Right atrium auricular region (tissue), 2 donors: ENCODE measurements around the gene PPFIBP2. TPM values are rescaled to one million over a fixed set of nuclear protein-coding genes. Genes with fewer than 3 reads are reported as not detected.

Experiments used
- DNase-seq: peaks from one replicate; pipeline ENCODE4 v3.0.0-alpha.2; 2019; ENCODE audit warnings: low spot score
- H3K27ac ChIP-seq, 2 donors: fragments of 200-600 bp; sonication (generic); 1 replicate in 1 of 2; 2 replicates in 1 of 2; pipeline ENCODE4 v1.5.1; 2016 to 2019
- H3K27me3 ChIP-seq, 2 donors: fragments of 200-600 bp; sonication (generic); one replicate each; pipeline versions ENCODE4 v1.5.1 to v1.6.0; 2017 to 2019
- H3K36me3 ChIP-seq: fragments of 200-600 bp; sonication (generic); one replicate; pipeline ENCODE4 v1.5.1; 2016
- H3K4me1 ChIP-seq, 2 donors: fragments of 200-600 bp; sonication (generic); one replicate each; pipeline versions ENCODE4 v1.5.1 to v1.6.0; 2017 to 2019
- H3K4me3 ChIP-seq, 2 donors: fragments of 200-600 bp; sonication (generic); 1 replicate in 1 of 2; 2 replicates in 1 of 2; pipeline ENCODE4 v1.5.1; 2017 to 2019; ENCODE audit warnings: mild to moderate bottlenecking in 1 of 2, moderate library complexity in 1 of 2
- H3K9me3 ChIP-seq, 2 donors: fragments of 200-600 bp; sonication (generic); one replicate each; pipeline ENCODE4 v1.5.1; 2019
- total RNA-seq, 2 donors: library from RNA; depleted of rRNA; stranded (reverse); fragments of >200 nt; gene quantifications; one replicate each; pipeline ENCODE4 v1.1.0, GENCODE V29; 2016
- TF ChIP-seq, protein P1 (sequence below), 2 donors: fragments of 200-600 bp; sonication (generic); IDR thresholded peaks; one replicate each; pipeline ENCODE4 v1.5.1; 2019; ENCODE audit warnings: antibody characterized with exemption in 2 of 2

PPFIBP2 gene
- total RNA-seq, 2 donors from 2014 or later: 13.0 to 24.0 TPM

DNA sequence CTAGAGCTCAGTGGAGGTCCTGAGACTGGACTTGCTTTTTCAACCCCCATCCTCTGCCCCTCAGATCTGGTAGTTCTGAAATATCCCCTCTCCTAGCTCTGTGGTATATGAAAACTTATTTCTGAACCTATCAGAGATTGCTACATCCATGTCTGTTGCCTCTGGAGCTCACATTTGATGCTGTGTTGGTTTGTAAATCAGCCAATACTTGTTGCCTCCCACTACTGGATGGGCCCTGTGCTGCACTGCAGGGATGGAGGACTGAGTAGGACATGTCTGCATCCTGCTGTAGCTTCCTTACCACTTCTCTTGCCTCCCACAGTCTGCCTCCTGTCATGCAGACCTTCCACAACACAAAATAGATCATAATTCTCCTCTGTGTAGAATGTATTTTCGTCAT lies 23.3 kb upstream of the PPFIBP2 start:
- Histone ChIP-seq H3K27me3 (no peaks in the 10 kb centered on the region), H3K4me3 (no peak overlapping the region), H3K9me3 (no peaks in the 10 kb centered on the region), H3K36me3 (no peaks in the 10 kb centered on the region), H3K27ac (peak overlapping the region in 1 of 2 donors; percentile 35), H3K4me1 (peaks cover 0 to 6% of the 10 kb centered on the region in 2 donors)
- TF ChIP-seq, protein P1, sequence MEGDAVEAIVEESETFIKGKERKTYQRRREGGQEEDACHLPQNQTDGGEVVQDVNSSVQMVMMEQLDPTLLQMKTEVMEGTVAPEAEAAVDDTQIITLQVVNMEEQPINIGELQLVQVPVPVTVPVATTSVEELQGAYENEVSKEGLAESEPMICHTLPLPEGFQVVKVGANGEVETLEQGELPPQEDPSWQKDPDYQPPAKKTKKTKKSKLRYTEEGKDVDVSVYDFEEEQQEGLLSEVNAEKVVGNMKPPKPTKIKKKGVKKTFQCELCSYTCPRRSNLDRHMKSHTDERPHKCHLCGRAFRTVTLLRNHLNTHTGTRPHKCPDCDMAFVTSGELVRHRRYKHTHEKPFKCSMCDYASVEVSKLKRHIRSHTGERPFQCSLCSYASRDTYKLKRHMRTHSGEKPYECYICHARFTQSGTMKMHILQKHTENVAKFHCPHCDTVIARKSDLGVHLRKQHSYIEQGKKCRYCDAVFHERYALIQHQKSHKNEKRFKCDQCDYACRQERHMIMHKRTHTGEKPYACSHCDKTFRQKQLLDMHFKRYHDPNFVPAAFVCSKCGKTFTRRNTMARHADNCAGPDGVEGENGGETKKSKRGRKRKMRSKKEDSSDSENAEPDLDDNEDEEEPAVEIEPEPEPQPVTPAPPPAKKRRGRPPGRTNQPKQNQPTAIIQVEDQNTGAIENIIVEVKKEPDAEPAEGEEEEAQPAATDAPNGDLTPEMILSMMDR (IDR thresholded peaks at IDR 0.05): no peak
- DNase-seq: no peak

DNA sequence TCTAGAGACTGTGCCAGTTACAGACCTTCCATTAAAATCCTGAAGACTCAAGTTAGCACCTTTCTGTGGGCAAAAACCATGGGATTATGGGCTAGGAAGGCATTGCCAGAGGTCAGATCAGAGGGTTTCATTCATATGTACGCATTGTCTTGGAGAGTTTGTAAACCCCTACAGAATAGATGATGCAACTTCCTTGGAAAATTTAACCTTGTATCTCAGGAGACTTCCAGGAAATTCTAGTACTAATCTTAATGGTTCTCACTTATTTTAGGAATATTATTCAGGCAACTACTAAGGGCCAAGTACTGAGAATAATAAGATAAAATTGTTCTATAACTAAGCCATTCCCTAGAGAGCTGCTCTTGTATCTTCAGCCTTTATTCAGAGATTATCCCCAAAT lies 21.5 kb upstream of the PPFIBP2 start:
- no peaks in the 10 kb centered on the region for H3K36me3 ChIP-seq

DNA sequence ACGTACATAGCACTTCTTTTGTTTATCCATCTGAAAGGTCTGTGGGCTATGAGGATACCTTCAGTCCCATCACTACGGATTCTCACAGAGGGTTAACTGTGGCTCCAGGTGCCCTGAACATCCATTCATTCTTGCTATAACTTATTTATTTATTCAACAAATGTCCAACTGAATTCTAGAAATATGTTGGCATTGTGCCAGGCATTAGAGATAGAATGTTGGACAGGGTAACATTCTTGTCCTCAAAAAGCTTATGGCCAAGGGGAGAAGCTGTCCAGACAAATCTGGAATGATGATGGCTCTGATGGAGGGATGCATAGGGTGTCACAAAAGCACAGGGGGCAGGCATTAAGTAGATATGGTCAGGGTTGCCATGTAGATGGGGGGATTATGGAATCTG lies 20.1 kb upstream of the PPFIBP2 start:
- H3K27me3 ChIP-seq: no peaks in the 10 kb centered on the region
- H3K36me3 ChIP-seq: no peaks in the 10 kb centered on the region
- H3K4me3 ChIP-seq: no peak overlapping the region
- TF ChIP-seq, protein P1 (IDR thresholded peaks at IDR 0.05): no peak
- no peak for DNase-seq
- no peak overlapping the region for H3K27ac ChIP-seq
- H3K4me1 ChIP-seq: no peaks in the 10 kb centered on the region
- H3K9me3 ChIP-seq: no peaks in the 10 kb centered on the region

More for the DNA sequence above, 21.5 kb upstream of the PPFIBP2 start:
- Histone ChIP-seq H3K4me1 (peaks cover 0 to 1% of the 10 kb centered on the region in 2 donors), H3K4me3 (no peak overlapping the region), H3K27me3 (no peaks in the 10 kb centered on the region), H3K27ac (no peak overlapping the region), H3K9me3 (no peaks in the 10 kb centered on the region)
- TF ChIP-seq, protein P1 (IDR thresholded peaks at IDR 0.05): no peak
- no peak for DNase-seq

DNA sequence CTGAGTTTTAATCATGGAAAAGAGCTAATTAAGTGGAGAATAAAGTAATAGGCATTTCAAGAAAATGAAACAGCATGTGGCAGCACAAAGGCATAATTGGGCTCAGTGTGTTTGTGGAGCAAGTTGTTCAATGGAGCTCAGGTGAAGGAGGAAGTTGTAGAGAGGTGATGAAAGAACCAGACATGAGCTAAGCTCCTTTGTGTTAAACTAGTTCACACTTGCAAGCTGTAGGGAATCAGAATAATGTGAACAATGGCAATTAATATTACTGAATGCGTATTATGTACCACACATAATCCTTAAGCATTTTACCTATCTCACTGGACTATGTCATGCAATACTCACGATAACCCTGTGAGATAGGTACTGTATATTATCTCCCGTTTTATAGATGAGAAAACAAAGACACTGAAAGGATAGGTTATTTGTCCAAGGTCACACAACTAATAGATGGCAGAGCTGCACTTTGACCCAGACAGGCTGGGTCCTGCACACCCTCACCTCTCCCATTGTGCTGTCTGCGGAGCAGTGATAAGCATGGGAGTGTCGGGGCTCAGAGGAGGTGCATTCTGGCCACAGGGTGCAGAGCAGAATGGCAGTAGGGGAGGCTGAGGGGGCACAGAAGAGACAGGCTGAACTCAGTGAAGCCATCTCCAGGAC lies 19.6 kb upstream of the PPFIBP2 start:
- H3K27ac ChIP-seq: no peak overlapping the region
- H3K36me3 ChIP-seq: no peaks in the 10 kb centered on the region
- no peaks in the 10 kb centered on the region for H3K4me1 ChIP-seq
- H3K9me3 ChIP-seq: no peaks in the 10 kb centered on the region
- H3K27me3 ChIP-seq: no peaks in the 10 kb centered on the region
- DNase-seq: no peak
- TF ChIP-seq, protein P1 (IDR thresholded peaks at IDR 0.05): no peak
- no peak overlapping the region for H3K4me3 ChIP-seq

DNA sequence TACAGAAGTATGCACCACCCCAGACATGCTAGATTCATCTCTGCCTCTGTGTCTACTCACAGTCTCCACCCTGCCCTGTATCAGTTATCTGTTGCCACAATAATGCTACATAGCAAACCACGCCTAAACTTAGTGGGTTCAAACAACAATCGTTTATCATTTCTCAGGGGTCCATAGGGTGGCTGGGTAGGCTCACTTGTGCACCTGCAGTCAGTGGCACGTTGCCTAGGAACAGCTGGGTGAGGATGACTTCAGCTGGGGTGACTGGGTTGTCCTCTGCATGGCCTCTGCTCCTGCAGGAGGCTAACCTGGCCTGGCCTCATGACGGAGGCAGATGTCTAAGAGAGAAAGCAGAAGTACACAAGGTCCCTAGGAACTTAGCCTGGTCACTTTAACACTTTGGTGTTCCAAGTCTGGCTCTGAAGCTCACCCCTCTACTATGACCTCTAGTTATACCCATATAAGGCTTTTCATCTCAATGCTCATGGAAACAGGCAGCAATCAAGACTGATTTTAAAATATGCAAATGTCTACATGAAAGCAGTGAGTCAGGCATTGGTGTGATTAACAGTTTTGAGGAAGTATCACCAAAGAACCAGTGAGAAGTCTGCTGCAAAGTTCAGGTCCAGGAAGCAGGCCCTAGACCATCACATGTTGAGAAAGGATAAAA lies 17.8 kb upstream of the PPFIBP2 start:
- TF ChIP-seq, protein P1 (IDR thresholded peaks at IDR 0.05): no peak
- DNase-seq: no peak
- Histone ChIP-seq H3K4me3 (no peak overlapping the region), H3K9me3 (no peaks in the 10 kb centered on the region), H3K27ac (no peak overlapping the region), H3K4me1 (no peaks in the 10 kb centered on the region), H3K27me3 (no peaks in the 10 kb centered on the region), H3K36me3 (no peaks in the 10 kb centered on the region)
